ENCODE data around the gene SLC25A27.
"Not testable (repeated sequence)": the region's sequence is repeated elsewhere in the genome, so short reads cannot be mapped to it uniquely, and the experiment has no call there.

Gene SLC25A27

DNA sequence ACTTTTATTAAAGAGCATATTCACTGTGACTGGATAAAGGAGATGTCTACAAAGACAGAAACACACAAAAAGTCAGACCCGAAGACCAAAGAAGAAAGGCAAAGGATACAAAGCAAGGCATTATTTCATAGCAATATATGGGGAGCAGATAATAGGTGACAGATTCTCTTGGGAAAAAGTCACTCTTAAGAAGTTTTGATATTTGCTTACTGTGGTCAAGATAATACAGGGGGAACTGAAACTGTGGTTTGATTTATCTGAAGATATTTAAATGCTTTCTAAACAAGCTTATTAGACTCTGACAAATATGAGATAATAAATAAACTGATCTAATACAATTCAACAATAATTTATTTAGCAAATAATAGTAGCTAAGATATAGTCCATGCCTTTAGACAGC is 14.8 kb upstream of the SLC25A27 start:
- Mint-ChIP-seq H3K36me3 (ENCODE audit: low read depth) (no peaks in the 10 kb centered on the region), H3K4me3 (no peak overlapping the region), H3K27ac (no peak overlapping the region), H3K4me1 (ENCODE audit: low read depth) (no peaks in the 10 kb centered on the region), H3K27me3 (ENCODE audit: low read depth) (peaks cover 5% of the 10 kb centered on the region), H3K9me3 (no peaks in the 10 kb centered on the region)

DNA sequence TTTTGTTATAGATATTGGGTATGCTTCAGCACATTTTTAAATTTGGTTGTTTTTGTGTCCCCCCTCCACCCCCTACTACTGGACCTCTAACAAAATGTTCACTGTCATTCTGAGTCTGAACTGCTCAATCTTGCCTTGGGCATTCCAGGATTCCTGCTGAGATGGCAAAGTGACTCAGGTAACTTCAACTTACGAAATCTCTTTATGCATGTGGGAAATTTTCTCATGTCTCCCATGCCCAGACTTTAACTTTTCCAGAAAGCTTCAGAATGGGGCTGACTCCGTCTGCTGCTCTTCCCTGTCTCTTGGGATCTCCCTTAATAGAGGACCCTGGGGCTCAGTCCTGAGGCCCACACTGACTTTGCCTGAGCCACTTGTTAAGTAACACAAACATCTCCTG is 14.1 kb upstream of the SLC25A27 start:
- peaks cover 5% of the 10 kb centered on the region for H3K27me3 Mint-ChIP-seq (ENCODE audit: low read depth)
- H3K9me3 Mint-ChIP-seq = no peaks in the 10 kb centered on the region
- H3K27ac Mint-ChIP-seq = no peak overlapping the region
- no peaks in the 10 kb centered on the region for H3K4me1 Mint-ChIP-seq (ENCODE audit: low read depth)
- no peak overlapping the region for H3K4me3 Mint-ChIP-seq
- no peaks in the 10 kb centered on the region for H3K36me3 Mint-ChIP-seq (ENCODE audit: low read depth)

DNA sequence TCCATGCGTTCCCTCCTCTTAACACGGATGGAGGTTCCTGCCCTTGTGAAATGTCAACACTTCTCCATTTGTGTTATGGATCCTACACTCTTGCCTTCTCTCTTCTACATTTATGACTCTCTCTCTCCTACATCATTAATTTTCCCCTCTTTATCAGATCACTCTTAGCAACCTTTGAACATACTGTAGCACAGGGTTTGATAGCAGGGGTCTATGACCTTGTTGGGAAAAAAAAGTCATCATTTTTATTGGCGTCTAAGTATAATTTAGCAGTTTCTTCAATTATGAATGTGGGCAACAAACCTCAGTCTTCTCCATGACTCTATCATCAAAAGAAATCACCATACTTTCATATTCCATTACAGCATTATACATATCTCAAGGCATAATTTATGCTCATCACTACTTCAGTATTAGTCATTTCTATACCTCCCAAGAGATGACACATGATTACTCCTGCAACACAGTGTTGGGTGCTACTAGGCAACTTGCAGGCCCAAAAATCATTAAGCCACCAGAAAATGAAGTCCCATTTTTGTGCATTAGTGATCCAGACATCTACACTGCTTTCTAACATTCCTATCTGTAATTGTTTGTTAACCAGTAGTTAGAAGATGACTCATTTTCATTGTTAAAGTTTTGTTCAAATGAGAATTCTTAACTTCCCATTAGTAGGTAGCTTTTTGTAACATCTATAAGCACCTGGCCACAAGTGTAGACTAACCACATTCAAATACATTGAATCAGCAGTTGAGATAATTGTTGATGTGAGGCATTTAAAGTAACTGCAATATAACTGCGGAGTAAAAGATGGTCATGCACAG is 9.6 kb upstream of the SLC25A27 start:
- Mint-ChIP-seq H3K9me3 (no peaks in the 10 kb centered on the region), H3K4me3 (no peak overlapping the region), H3K36me3 (ENCODE audit: low read depth) (no peaks in the 10 kb centered on the region), H3K4me1 (ENCODE audit: low read depth) (no peaks in the 10 kb centered on the region), H3K27me3 (ENCODE audit: low read depth) (peaks cover 5% of the 10 kb centered on the region), H3K27ac (no peak overlapping the region)

DNA sequence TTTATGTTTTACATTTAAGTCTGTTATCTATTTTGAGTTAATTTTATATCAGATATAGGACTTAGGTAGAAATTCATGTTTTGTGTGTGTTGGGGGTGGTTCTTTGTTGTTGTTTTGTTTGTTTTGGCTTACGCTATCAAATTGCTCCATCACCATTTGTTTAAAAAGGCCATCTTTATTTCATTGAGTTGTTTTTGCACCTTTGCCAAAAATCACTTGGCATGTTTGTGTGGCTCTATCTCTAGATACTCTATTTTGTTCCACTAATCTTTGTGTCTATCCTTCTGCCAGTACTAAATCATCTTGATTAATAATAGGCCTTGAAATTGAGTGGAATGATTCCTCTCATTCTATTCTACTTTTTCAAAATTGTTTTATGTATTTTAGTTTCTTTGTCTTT is 7.5 kb upstream of the SLC25A27 start:
- Mint-ChIP-seq H3K4me3 (no peak overlapping the region), H3K27ac (no peak overlapping the region), H3K36me3 (ENCODE audit: low read depth) (no peaks in the 10 kb centered on the region)

DNA sequence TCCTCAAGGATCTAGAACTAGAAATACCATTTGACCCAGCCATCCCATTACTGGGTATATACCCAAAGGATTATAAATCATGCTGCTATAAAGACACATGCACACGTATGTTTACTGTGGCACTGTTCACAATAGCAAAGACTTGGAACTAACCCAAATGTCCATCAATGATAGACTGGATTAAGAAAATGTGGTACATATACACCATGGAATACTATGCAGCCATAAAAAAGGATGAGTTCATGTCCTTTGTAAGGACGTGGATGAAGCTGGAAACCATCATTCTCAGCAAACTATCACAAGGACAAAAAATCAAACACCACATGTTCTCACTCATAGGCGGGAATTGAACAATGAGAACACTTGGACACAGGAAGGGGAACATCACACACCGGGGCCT is 4.7 kb upstream of the SLC25A27 start:
- H3K36me3 Mint-ChIP-seq (ENCODE audit: low read depth); H3K9me3 Mint-ChIP-seq; H3K27ac Mint-ChIP-seq; H3K4me3 Mint-ChIP-seq; H3K4me1 Mint-ChIP-seq (ENCODE audit: low read depth): not testable (repeated sequence)
- peaks cover 25% of the 10 kb centered on the region for H3K27me3 Mint-ChIP-seq (ENCODE audit: low read depth)

More for the DNA sequence above, 7.5 kb upstream of the SLC25A27 start:
- Mint-ChIP-seq H3K9me3 (no peaks in the 10 kb centered on the region), H3K27me3 (ENCODE audit: low read depth) (peaks cover 6% of the 10 kb centered on the region), H3K4me1 (ENCODE audit: low read depth) (no peaks in the 10 kb centered on the region)

DNA sequence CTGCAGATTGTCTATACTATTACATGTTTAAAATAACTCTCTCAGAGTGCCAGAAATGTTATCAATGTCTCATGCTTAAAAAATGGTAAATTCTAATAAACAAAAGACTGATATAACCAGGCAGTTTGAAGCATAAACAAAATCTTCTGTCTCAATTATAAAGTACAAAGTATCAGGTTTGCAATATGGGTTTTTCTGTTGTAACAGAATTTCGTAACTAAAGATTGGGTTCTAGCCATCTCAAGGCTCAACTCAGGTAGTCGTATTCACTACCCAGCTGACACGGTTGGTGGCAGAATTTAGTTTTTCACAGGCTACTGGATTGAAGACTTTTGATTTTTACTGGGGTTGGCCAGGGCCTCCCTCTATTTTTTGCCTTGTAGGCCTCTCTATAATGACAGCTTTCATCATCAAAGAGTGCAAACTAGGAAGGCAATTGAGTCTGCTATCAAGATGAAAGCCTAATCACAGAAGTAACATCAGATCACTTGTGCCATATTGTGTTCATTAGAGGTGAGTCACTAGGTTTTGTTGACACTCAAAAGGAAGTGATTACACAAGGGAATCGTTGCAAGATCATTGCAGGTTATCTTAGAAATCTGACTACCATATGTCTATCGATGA is 3.8 kb upstream of the SLC25A27 start:
- Mint-ChIP-seq H3K27me3 (ENCODE audit: low read depth) (peaks cover 33% of the 10 kb centered on the region), H3K36me3 (ENCODE audit: low read depth) (peaks cover 2% of the 10 kb centered on the region), H3K4me1 (ENCODE audit: low read depth) (peaks cover 12% of the 10 kb centered on the region), H3K27ac (no peak overlapping the region), H3K4me3 (no peak overlapping the region), H3K9me3 (no peaks in the 10 kb centered on the region)

DNA sequence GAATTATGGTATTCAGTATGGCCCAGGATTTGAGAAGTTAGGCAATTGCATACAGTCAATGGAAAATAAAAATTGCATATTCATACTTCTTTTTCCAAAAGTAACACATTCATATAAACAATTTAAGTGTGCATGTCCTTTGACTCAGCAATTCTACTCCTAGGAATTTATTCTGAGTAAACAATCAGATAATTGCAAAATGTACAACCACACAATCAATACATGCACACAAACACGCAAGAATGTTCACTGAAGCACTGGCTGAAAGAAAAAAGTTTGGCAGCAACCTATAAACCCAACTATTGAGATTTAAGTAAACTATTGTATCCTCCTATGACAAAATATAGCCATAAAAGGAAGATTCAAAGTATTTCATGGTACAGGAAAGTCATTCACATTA is 1.8 kb upstream of the SLC25A27 start:
- peaks cover 49% of the 10 kb centered on the region for H3K27me3 Mint-ChIP-seq (ENCODE audit: low read depth)
- no peak overlapping the region for H3K4me3 Mint-ChIP-seq
- peaks cover 12% of the 10 kb centered on the region for H3K4me1 Mint-ChIP-seq (ENCODE audit: low read depth)
- H3K36me3 Mint-ChIP-seq (ENCODE audit: low read depth) = peaks cover 2% of the 10 kb centered on the region
- no peaks in the 10 kb centered on the region for H3K9me3 Mint-ChIP-seq
- H3K27ac Mint-ChIP-seq = no peak overlapping the region

DNA sequence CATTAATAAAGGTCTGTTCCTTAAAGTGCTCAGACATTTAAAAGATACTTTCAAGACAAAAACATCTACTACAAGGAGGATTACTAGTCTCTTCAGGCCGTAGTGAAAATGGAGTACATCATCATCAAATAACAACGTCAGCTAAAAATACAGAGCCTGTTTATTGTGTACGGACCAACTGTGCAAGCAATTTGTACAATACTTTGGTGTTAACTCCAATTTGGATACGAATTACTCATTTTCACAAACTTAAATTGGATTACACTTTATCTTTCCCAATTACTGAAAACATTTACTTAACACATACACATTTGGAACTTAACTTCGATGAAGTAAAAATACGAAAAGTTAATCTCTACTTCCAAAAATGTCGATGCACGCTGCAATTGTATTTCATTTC is 959 bp upstream of the SLC25A27 start:
- Mint-ChIP-seq H3K36me3 (ENCODE audit: low read depth) (peaks cover 2% of the 10 kb centered on the region), H3K4me3 (peak overlapping the region; percentile 84), H3K27me3 (ENCODE audit: low read depth) (peaks cover 49% of the 10 kb centered on the region), H3K9me3 (no peaks in the 10 kb centered on the region), H3K27ac (no peak overlapping the region), H3K4me1 (ENCODE audit: low read depth) (peaks cover 12% of the 10 kb centered on the region)

DNA sequence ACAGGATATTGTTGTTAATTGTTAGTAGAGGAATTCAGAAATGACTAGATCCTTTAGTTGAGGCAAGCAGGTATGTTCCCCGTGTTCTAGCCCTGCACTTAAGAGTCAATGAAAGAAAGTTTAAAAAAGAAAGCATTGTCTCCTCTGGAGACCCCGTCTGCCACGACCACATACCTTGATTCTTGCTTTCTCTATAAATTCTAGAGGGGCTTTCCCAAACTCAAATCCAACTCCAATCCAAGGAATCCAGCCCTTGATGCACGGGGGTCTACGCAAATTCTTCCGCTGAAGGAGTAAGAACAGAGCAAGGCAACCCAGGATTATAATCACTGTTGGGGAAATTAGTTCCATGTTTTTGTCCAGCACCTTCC is 558 bp upstream of the SLC25A27 start:
- Mint-ChIP-seq H3K4me1 (ENCODE audit: low read depth) (peaks cover 12% of the 10 kb centered on the region), H3K36me3 (ENCODE audit: low read depth) (peaks cover 2% of the 10 kb centered on the region), H3K9me3 (no peaks in the 10 kb centered on the region), H3K27ac (no peak overlapping the region), H3K27me3 (ENCODE audit: low read depth) (peaks cover 49% of the 10 kb centered on the region), H3K4me3 (peak overlapping the region; percentile 84)

DNA sequence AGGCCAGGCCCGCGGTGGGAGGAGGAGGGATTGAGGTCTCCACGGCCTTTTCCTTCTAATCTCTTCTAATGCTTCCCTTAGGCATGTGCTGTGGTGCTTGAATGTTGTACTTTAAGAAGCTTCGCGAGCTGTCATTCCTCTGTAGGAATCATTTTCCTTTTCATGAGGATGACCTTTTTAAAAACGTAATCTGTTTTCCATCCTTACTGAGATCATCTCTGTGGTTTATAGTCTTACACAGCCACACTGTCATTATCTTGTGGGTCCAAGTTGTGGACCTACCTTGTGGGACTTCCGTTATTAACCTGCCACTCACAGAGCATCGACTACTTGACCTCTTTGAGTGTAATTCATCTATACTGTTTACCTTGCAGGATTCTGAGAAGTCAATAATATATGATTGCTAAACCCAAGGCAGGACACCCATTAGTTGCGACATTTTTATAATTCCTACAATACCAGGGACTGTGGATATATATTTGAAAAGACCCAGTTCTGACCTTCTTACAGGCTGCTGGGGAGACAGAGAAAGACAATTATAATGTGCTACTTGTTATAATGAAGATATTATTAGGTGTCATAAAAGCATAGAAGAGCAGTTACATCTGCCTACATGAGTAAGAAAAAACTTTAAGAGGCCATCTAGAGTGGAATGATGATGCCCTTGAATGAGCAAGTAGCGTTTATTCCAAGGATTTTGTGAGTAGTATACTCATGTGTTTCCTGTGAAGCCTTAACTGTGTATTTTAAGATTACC is 842 bp downstream of the SLC25A27 start:
- Mint-ChIP-seq H3K36me3 (ENCODE audit: low read depth) (peaks cover 2% of the 10 kb centered on the region), H3K4me1 (ENCODE audit: low read depth) (peaks cover 12% of the 10 kb centered on the region)

DNA sequence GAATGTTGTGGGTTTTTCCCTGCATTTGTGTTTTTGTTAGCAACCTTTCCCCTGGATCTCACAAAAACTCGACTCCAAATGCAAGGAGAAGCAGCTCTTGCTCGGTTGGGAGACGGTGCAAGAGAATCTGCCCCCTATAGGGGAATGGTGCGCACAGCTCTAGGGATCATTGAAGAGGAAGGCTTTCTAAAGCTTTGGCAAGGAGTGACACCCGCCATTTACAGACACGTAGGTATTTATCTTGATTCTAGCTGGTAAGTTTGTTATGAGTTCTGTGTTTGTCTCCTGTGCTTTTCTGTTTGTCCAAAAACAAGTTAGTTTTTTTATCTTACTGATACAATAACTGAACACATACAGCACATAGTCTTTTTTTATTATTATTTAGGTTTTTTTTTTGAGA is 3.0 kb downstream of the SLC25A27 start:
- Mint-ChIP-seq H3K36me3 (ENCODE audit: low read depth) (peaks cover 2% of the 10 kb centered on the region), H3K4me3 (no peak overlapping the region), H3K27me3 (ENCODE audit: low read depth) (peaks cover 41% of the 10 kb centered on the region), H3K27ac (no peak overlapping the region), H3K9me3 (no peaks in the 10 kb centered on the region), H3K4me1 (ENCODE audit: low read depth) (peaks cover 12% of the 10 kb centered on the region)

More for the DNA sequence above, 842 bp downstream of the SLC25A27 start:
- Mint-ChIP-seq H3K4me3 (peak overlapping the region; percentile 84), H3K9me3 (no peaks in the 10 kb centered on the region), H3K27ac (no peak overlapping the region), H3K27me3 (ENCODE audit: low read depth) (peaks cover 49% of the 10 kb centered on the region)

DNA sequence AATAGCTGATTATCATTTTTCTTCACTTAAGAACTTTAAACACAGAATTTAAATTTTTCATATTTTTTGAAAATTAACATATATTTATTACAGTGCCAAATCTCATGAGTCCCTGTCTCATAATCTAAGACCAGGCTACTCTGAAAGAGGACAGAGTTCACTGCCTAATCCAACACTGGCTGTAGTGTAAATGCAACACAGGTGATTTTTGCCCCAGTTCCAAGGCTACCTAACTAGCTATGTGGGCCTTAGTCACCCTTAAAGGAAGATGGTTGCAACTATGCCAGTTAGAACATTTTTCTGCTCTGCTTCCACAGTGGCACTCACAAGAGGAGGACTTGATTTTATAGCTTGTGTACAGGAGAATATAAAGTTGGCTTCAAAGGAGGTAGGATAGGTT is 4.9 kb downstream of the SLC25A27 start:
- no peak overlapping the region for H3K27ac Mint-ChIP-seq
- H3K27me3 Mint-ChIP-seq (ENCODE audit: low read depth) = peaks cover 31% of the 10 kb centered on the region
- peaks cover under 1% of the 10 kb centered on the region for H3K36me3 Mint-ChIP-seq (ENCODE audit: low read depth)
- no peaks in the 10 kb centered on the region for H3K9me3 Mint-ChIP-seq
- peaks cover 5% of the 10 kb centered on the region for H3K4me1 Mint-ChIP-seq (ENCODE audit: low read depth)
- no peak overlapping the region for H3K4me3 Mint-ChIP-seq

DNA sequence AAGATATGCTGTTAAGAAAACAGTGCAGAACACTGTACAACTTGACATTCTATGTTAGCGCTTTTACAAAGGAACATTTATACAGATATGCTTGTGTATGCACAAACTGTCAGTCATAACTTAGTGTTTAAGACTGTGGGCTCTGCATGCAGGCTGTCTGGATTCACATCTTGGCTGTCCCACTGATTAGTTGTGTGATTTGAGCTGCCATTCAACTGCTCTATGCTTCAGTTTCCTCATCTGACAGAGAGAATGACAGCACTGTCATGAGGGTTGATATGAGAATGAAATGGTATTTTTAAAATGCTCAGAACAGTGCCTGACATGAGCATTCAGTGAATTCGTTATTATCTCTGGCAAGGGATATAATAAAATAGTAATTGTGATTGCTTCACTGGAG is 8.7 kb downstream of the SLC25A27 start:
- H3K9me3 Mint-ChIP-seq = no peaks in the 10 kb centered on the region
- H3K36me3 Mint-ChIP-seq (ENCODE audit: low read depth) = no peaks in the 10 kb centered on the region
- no peaks in the 10 kb centered on the region for H3K4me1 Mint-ChIP-seq (ENCODE audit: low read depth)
- H3K27ac Mint-ChIP-seq = no peak overlapping the region
- H3K4me3 Mint-ChIP-seq = no peak overlapping the region
- peaks cover 4% of the 10 kb centered on the region for H3K27me3 Mint-ChIP-seq (ENCODE audit: low read depth)

DNA sequence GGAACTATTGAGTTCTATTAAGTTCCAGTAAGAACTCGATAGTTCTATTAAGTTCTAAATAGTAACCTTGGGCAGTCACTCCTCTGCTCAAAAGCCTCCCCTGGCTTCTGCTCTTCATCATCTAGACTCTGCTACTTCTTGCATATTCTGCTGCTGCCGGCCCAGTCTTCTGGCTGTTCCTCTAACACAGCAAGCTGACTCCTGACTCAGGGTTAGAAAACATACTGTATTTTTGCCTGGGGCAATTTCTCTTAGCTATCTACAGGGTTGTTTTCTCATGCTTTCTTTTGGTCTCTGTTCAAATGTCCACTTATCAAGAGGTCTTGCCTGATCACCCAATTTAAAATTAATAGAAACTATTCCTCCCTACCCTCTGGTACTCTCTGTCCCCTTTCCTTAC is 14.6 kb downstream of the SLC25A27 start:
- H3K27ac Mint-ChIP-seq = no peak overlapping the region
- H3K27me3 Mint-ChIP-seq (ENCODE audit: low read depth) = no peaks in the 10 kb centered on the region
- no peaks in the 10 kb centered on the region for H3K36me3 Mint-ChIP-seq (ENCODE audit: low read depth)
- H3K4me1 Mint-ChIP-seq (ENCODE audit: low read depth) = no peaks in the 10 kb centered on the region
- no peak overlapping the region for H3K4me3 Mint-ChIP-seq
- H3K9me3 Mint-ChIP-seq = no peaks in the 10 kb centered on the region

DNA sequence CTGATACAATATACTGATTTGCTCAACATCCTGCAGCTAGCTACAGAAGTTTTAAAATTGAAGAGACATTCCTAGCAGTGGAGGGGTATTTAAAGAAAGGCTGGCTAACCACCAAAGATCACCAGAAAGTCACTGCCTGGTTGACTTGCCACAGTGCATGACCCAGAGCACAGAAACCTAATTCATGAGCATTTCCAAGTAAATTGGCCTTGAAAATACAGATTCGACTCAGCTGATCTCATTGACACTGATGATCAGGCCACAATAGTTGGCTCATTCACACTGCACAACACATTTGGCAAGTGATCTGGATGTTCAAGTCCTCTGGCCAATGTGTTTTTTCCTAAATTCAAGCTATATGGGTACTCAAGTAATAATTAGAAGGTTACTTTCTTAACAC is 21.6 kb downstream of the SLC25A27 start:
- Mint-ChIP-seq H3K4me1 (ENCODE audit: low read depth) (no peaks in the 10 kb centered on the region), H3K36me3 (ENCODE audit: low read depth) (no peaks in the 10 kb centered on the region), H3K27ac (no peak overlapping the region), H3K27me3 (ENCODE audit: low read depth) (no peaks in the 10 kb centered on the region), H3K9me3 (no peaks in the 10 kb centered on the region), H3K4me3 (no peak overlapping the region)
